Natural killer cell (primary cell): Measurements from ENCODE around the gene GIPR. TPM values are rescaled to one million over a fixed set of nuclear protein-coding genes. Genes with fewer than 3 reads are reported as not detected.

Experiments used
- ATAC-seq, 3 donors: fragments of 150-1000 bp in 2 of 3; fragments of 200-7000 bp in 1 of 3; cut with Tn5 transposase; 1 replicate in 1 of 3; 2 replicates in 2 of 3; pipeline ENCODE4 v1.10.0; 2021; ENCODE audit warnings: mild to moderate bottlenecking in 2 of 3, moderate library complexity in 2 of 3
- DNase-seq, 2 donors: peaks; one replicate each; pipeline versions ENCODE4 v3.0.0 to v3.0.0-alpha.2; 2013 to 2021; ENCODE audit warnings: mixed read lengths in 1 of 2
- H3K27ac ChIP-seq: one replicate; pipeline ENCODE4 v1.5.1; 2013; ENCODE audit warnings: mild to moderate bottlenecking, low read length
- H3K27me3 ChIP-seq: one replicate; pipeline ENCODE4 v1.6.1; 2013; ENCODE audit warnings: low read length; ENCODE audit not compliant: control insufficient read depth, insufficient read depth
- H3K36me3 ChIP-seq: one replicate; pipeline ENCODE4 v1.6.1; 2013; ENCODE audit warnings: low read length; ENCODE audit not compliant: control insufficient read depth, insufficient read depth
- H3K4me1 ChIP-seq: one replicate; pipeline ENCODE4 v1.6.1; 2013; ENCODE audit warnings: low read length; ENCODE audit not compliant: control insufficient read depth, insufficient read depth
- H3K4me3 ChIP-seq: one replicate; pipeline ENCODE4 v1.5.1; 2013; ENCODE audit warnings: low read length
- H3K9me3 ChIP-seq: one replicate; pipeline ENCODE4 v1.6.1; 2013; ENCODE audit warnings: low read length; ENCODE audit not compliant: control insufficient read depth, insufficient read depth
- H3K27ac Mint-ChIP-seq, 2 donors: one replicate each; pipeline ENCODE4 v1.8.0; 2022; ENCODE audit warnings: mild to moderate bottlenecking in 2 of 2, mixed read lengths in 2 of 2, moderate library complexity in 1 of 2
- H3K27me3 Mint-ChIP-seq, 2 donors: one replicate each; pipeline ENCODE4 v1.8.0; 2022; ENCODE audit warnings: low read depth in 2 of 2, mixed read lengths in 2 of 2
- H3K36me3 Mint-ChIP-seq: one replicate; pipeline ENCODE4 v1.8.0; 2022; ENCODE audit warnings: mixed read lengths
- H3K4me1 Mint-ChIP-seq, 2 donors: one replicate each; pipeline ENCODE4 v1.8.0; 2022; ENCODE audit warnings: mixed read lengths in 2 of 2
- H3K4me3 Mint-ChIP-seq: one replicate; pipeline ENCODE4 v1.8.0; 2022; ENCODE audit warnings: mild to moderate bottlenecking, moderate library complexity, mixed read lengths
- H3K9me3 Mint-ChIP-seq, 2 donors: one replicate each; pipeline ENCODE4 v1.8.0; 2022; ENCODE audit warnings: mixed read lengths in 2 of 2
- CTCF ChIP-seq: fragments of 200-600 bp; IDR thresholded peaks from one replicate; pipeline ENCODE4 v1.8.0; 2022; ENCODE audit warnings: antibody characterized with exemption
- WGBS: methylation state at CpG from one replicate; pipeline ENCODE4 v1.1.7; 2013; ENCODE audit warnings: missing lambda C conversion rate; ENCODE audit not compliant: insufficient coverage; 5-methylcytosine and 5-hydroxymethylcytosine counted together
- intact Hi-C: fragments of 100-400 bp; cut with micrococcal nuclease; formaldehyde crosslinking; loops from one replicate; pipeline ENCODE4 v1.14.2; 2022
- total RNA-seq, 4 donors: library from RNA; stranded (reverse); fragments of 120-200 nt in 1 of 4; gene quantifications; one replicate each; pipeline versions ENCODE4 v1.2.3 to v1.2.4, GENCODE V29; 2013 to 2022

GIPR gene
- total RNA-seq, 3 donors from 2014 or later (not counting 1 experiment from before 2014, with no cell fraction given), result 20.7 to 24.5 (median 21.5) TPM

GRCh38 chr19:45645068-45645630 lies 22.9 kb upstream of the GIPR start:
- Histone ChIP-seq H3K27me3 (no peaks in the 10 kb centered on the region), H3K27ac (peak overlapping the region; percentile 11), H3K9me3 (no peaks in the 10 kb centered on the region), H3K4me3 (peak overlapping the region; percentile 29), H3K36me3 (no peaks in the 10 kb centered on the region), H3K4me1 (peaks cover 54% of the 10 kb centered on the region)
- 15% methylated on average over 32 of the region's 35 CpGs for WGBS
- intact Hi-C loops, result loop anchor here (10.0 kb wide), 2 partner anchors 190 to 240 kb away; partner anchors contain the start of genes POLR1G and PPP1R13L
- Mint-ChIP-seq H3K27ac (peak overlapping the region; percentile 80 to 96), H3K36me3 (no peaks in the 10 kb centered on the region), H3K27me3 (no peaks in the 10 kb centered on the region), H3K4me1 (peaks cover 39 to 57% of the 10 kb centered on the region in 2 donors), H3K9me3 (peaks cover 0 to 4% of the 10 kb centered on the region in 2 donors), H3K4me3 (peak overlapping the region; percentile 89)
- TF ChIP-seq CTCF, result no peak
- DNase-seq (no peak), ATAC-seq (no peak)

DNA sequence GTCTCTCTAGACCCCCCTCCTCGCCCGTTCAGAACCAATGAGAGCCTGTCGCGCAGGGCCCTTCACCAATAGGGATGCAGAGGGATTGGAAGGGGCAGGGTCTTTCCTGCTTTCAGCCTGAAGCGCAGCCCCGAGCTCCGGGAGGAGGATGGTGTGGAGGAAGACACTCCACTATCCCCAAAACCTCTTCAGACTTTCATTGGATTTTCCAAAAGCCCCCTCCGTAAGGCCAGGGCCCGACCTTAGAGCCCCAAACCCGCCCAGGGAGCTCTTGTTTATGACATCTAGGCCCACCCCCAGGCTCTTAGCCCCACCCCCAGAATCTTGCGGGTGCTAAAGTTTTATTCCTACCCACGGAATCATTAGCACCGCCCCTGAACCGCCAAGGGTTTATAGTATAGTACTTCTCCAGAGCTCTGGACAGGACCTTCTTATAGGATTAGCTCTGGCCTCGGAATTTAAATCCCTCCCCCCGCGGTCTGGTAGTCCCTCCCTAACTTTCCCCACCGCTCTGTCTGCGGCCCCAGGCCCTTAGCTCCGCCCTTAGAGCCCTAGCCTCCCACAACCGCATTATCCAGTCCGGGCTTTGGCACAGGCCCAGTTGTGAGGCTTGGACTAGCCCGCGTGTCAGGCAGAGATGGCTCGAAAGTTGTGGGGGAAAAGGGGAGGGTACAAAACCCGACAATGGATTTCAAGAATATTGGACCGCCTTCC lies 22.2 kb upstream of the GIPR start:
- under 1% methylated on average over 20 of the region's 27 CpGs for WGBS
- no peak for TF ChIP-seq CTCF
- Mint-ChIP-seq H3K4me3 (peak overlapping the region; percentile 89), H3K4me1 (peaks cover 33 to 51% of the 10 kb centered on the region in 2 donors), H3K27ac (peak overlapping the region; percentile 80 to 96), H3K36me3 (no peaks in the 10 kb centered on the region), H3K9me3 (peaks cover 0 to 4% of the 10 kb centered on the region in 2 donors), H3K27me3 (no peaks in the 10 kb centered on the region)
- Histone ChIP-seq H3K4me1 (peaks cover 47% of the 10 kb centered on the region), H3K36me3 (no peaks in the 10 kb centered on the region), H3K27me3 (no peaks in the 10 kb centered on the region), H3K9me3 (no peaks in the 10 kb centered on the region), H3K4me3 (peak overlapping the region; percentile 29), H3K27ac (peak overlapping the region; percentile 9)
- intact Hi-C loops, result loop anchor here (10.0 kb wide), 2 partner anchors 191 to 241 kb away; partner anchors contain the start of genes POLR1G and PPP1R13L
- ATAC-seq (peak; percentile 45 to 58 (median 55)), DNase-seq (peak; percentile 74 to 90)

DNA sequence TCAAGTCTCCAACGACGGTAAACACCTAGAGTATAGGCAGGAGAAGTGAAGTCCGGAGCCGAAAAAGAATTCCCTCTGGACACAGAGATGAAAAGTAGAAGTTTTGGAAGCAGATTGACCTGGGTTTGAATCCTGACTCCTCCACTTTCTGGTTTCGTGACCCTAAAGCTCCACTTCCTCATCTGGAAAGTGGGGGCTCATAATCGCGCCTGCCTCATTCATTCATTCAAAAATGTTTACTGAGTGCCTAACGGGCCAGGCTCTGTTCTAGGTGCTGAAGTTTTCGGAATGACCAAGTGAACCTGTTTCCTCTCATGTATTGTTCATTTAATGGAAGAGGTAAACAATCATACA lies 21.7 kb upstream of the GIPR start:
- H3K4me3 Mint-ChIP-seq, result peak overlapping the region; percentile 89
- H3K27ac ChIP-seq, result peak overlapping the region; percentile 9

More for the DNA sequence above, 21.7 kb upstream of the GIPR start:
- TF ChIP-seq CTCF, result no peak
- no peaks in the 10 kb centered on the region for H3K27me3 ChIP-seq
- intact Hi-C loops, result loop anchor here (10.0 kb wide), 2 partner anchors 192 to 242 kb away; partner anchors contain the start of genes POLR1G and PPP1R13L
- H3K4me1 Mint-ChIP-seq, result peaks cover 28 to 45% of the 10 kb centered on the region in 2 donors
- H3K9me3 Mint-ChIP-seq, result peaks cover 0 to 2% of the 10 kb centered on the region in 2 donors
- ATAC-seq (no peak), DNase-seq (no peak)
- H3K36me3 ChIP-seq, result no peaks in the 10 kb centered on the region
- WGBS, result 7% methylated on average over 9 of the region's 9 CpGs
- H3K4me1 ChIP-seq, result peaks cover 42% of the 10 kb centered on the region
- no peaks in the 10 kb centered on the region for H3K9me3 ChIP-seq
- no peaks in the 10 kb centered on the region for H3K36me3 Mint-ChIP-seq
- H3K27ac Mint-ChIP-seq, result peak overlapping the region; percentile 80 to 96
- H3K27me3 Mint-ChIP-seq, result no peaks in the 10 kb centered on the region
- peak overlapping the region; percentile 29 for H3K4me3 ChIP-seq
